Measurements from ENCODE around the gene CELF2. TPM values are rescaled to one million over a fixed set of nuclear protein-coding genes. Genes with fewer than 3 reads are reported as not detected.

The CELF2 gene
- total and polyA plus RNA-seq, 7 donors: 6.0 to 83.1 (median 48.9) TPM

- H3K9me3 ChIP-seq: no peaks in the 10 kb centered on the region
- WGBS, 2 donors: 78 to 80% methylated on average over 13 of the region's 13 CpGs
- DNase-seq: no peak
- TF ChIP-seq EP300 (IDR thresholded peaks at IDR 0.05) (no peak), CTCF (IDR thresholded peaks at IDR 0.05) (no peak), POLR2A (IDR thresholded peaks at IDR 0.05) (no peak), POLR2AphosphoS5 (IDR thresholded peaks at IDR 0.05) (no peak)
- no peaks in the 10 kb centered on the region for H3K36me3 ChIP-seq
- intact Hi-C loops (cut with DNase I): no loop called here
- H3K27ac ChIP-seq: peak overlapping the region in 2 of 4 donors; percentile 39 to 50
- H3K27me3 ChIP-seq: no peaks in the 10 kb centered on the region
- peaks cover 0 to 9% (median 9%) of the 10 kb centered on the region in 4 donors for H3K4me1 ChIP-seq
- H3K4me3 ChIP-seq: no peak overlapping the region
Measured at GRCh38 chr10:11009471-11010308, 8.0 kb upstream of the CELF2 start.

- Histone ChIP-seq H3K27me3 (no peaks in the 10 kb centered on the region), H3K9me3 (no peaks in the 10 kb centered on the region), H3K4me1 (peaks cover 0 to 13% (median 9%) of the 10 kb centered on the region in 4 donors), H3K27ac (peak overlapping the region in 3 of 4 donors; percentile 32 to 50 (median 39)), H3K4me3 (no peak overlapping the region), H3K36me3 (no peaks in the 10 kb centered on the region)
- no peak for DNase-seq
- WGBS, 2 donors: 78 to 96% methylated on average over 6 of the region's 6 CpGs
- intact Hi-C loops (cut with DNase I): no loop called here
- TF ChIP-seq CTCF (IDR thresholded peaks at IDR 0.05) (no peak), POLR2A (IDR thresholded peaks at IDR 0.05) (no peak), EP300 (IDR thresholded peaks at IDR 0.05) (peak in 3 of 4 donors; percentile 8 to 65 (median 30)), POLR2AphosphoS5 (IDR thresholded peaks at IDR 0.05) (peak; percentile 74 to 89 (median 83))
Measured at GRCh38 chr10:11010582-11010981, 7.1 kb upstream of the CELF2 start.

GRCh38 chr10:11011436-11011835, 6.2 kb upstream of the CELF2 start:
- H3K4me3 ChIP-seq: no peak overlapping the region
- TF ChIP-seq POLR2A (IDR thresholded peaks at IDR 0.05): no peak
- no peak for TF ChIP-seq CTCF (IDR thresholded peaks at IDR 0.05)
- TF ChIP-seq EP300 (IDR thresholded peaks at IDR 0.05): no peak
- TF ChIP-seq POLR2AphosphoS5 (IDR thresholded peaks at IDR 0.05): no peak
- 85 to 86% methylated on average over 2 of the region's 2 CpGs for WGBS, 2 donors
- peaks cover 0 to 13% (median 9%) of the 10 kb centered on the region in 4 donors for H3K4me1 ChIP-seq
- H3K27me3 ChIP-seq: no peaks in the 10 kb centered on the region
- H3K36me3 ChIP-seq: no peaks in the 10 kb centered on the region
- intact Hi-C loops (cut with DNase I): no loop called here
- DNase-seq: no peak
- H3K27ac ChIP-seq: no peak overlapping the region
- H3K9me3 ChIP-seq: no peaks in the 10 kb centered on the region

GRCh38 chr10:11011984-11012383, 5.7 kb upstream of the CELF2 start:
- no peaks in the 10 kb centered on the region for H3K36me3 ChIP-seq
- no peak for DNase-seq
- intact Hi-C loops (cut with DNase I): no loop called here
- H3K9me3 ChIP-seq: no peaks in the 10 kb centered on the region
- H3K27ac ChIP-seq: peak overlapping the region in 2 of 4 donors; percentile 36 to 66
- no peaks in the 10 kb centered on the region for H3K27me3 ChIP-seq
- H3K4me3 ChIP-seq: no peak overlapping the region
- H3K4me1 ChIP-seq: peaks cover 0 to 13% (median 10%) of the 10 kb centered on the region in 4 donors
- 78 to 79% methylated on average over 3 of the region's 3 CpGs for WGBS, 2 donors
- TF ChIP-seq POLR2AphosphoS5 (IDR thresholded peaks at IDR 0.05) (no peak), CTCF (IDR thresholded peaks at IDR 0.05) (no peak), POLR2A (IDR thresholded peaks at IDR 0.05) (no peak), EP300 (IDR thresholded peaks at IDR 0.05) (no peak)

All from sigmoid colon (tissue), 7 donors.